Astrocyte (in vitro differentiated cells and primary cell): Measurements from ENCODE around the gene FAT4. TPM values are rescaled to one million over a fixed set of nuclear protein-coding genes. Genes with fewer than 3 reads are reported as not detected.

Source experiments
- DNase-seq: peaks from one replicate; pipeline ENCODE4 v3.0.0-alpha.2; 2010; ENCODE audit warnings: low read depth
- FAIRE-seq: peaks from 2 replicates; lab custom pipeline; 2011; peaks lifted over from hg19 to GRCh38; lab: Jason Lieb, UNC
- H2AFZ ChIP-seq: 2 replicates; pipeline ENCODE4 v1.6.0; 2012; ENCODE audit warnings: low read depth, low read length, inconsistent platforms
- H3K27ac ChIP-seq: 2 replicates; pipeline ENCODE4 v1.5.1; 2011; ENCODE audit warnings: low read depth, low read length, inconsistent platforms
- H3K27me3 ChIP-seq: 2 replicates; pipeline ENCODE4 v1.6.0; 2011; ENCODE audit warnings: low read length, inconsistent platforms; ENCODE audit not compliant: insufficient read depth
- H3K36me3 ChIP-seq: 2 replicates; pipeline ENCODE4 v1.5.1; 2011; ENCODE audit warnings: low read length, inconsistent platforms; ENCODE audit not compliant: insufficient read depth
- H3K4me1 ChIP-seq: 2 replicates; pipeline ENCODE4 v1.5.1; 2011; ENCODE audit warnings: low read length, inconsistent platforms; ENCODE audit not compliant: insufficient read depth
- H3K4me2 ChIP-seq: 2 replicates; pipeline ENCODE4 v1.6.0; 2012; ENCODE audit warnings: low read length, inconsistent platforms
- H3K4me3 ChIP-seq: 2 replicates; pipeline ENCODE4 v1.5.1; 2011; ENCODE audit warnings: low read depth, mild to moderate bottlenecking, low read length, inconsistent platforms; ENCODE audit not compliant: insufficient read depth
- H3K79me2 ChIP-seq: 2 replicates; pipeline ENCODE4 v1.6.0; 2012; ENCODE audit warnings: mild to moderate bottlenecking, low read length, inconsistent platforms; ENCODE audit not compliant: insufficient read depth
- H3K9ac ChIP-seq: 2 replicates; pipeline ENCODE4 v1.6.0; 2012; ENCODE audit warnings: mild to moderate bottlenecking, low read length, inconsistent platforms
- H3K9me3 ChIP-seq: 2 replicates; pipeline ENCODE4 v1.5.1; 2012; ENCODE audit warnings: low read depth, mild to moderate bottlenecking, low read length, inconsistent platforms; ENCODE audit not compliant: insufficient read depth
- H4K20me1 ChIP-seq: 2 replicates; pipeline ENCODE4 v1.6.0; 2012; ENCODE audit warnings: low read length, inconsistent platforms; ENCODE audit not compliant: insufficient read depth
- H3K27ac Mint-ChIP-seq: one replicate; pipeline ENCODE4 v1.8.0; 2021; ENCODE audit warnings: mild to moderate bottlenecking, mixed read lengths; ENCODE audit not compliant: unreplicated experiment
- H3K27me3 Mint-ChIP-seq: one replicate; pipeline ENCODE4 v1.8.0; 2021; ENCODE audit warnings: low read depth, mixed read lengths; ENCODE audit not compliant: unreplicated experiment
- H3K36me3 Mint-ChIP-seq: one replicate; pipeline ENCODE4 v1.8.0; 2021; ENCODE audit warnings: low read depth, mixed read lengths; ENCODE audit not compliant: unreplicated experiment
- H3K4me1 Mint-ChIP-seq: one replicate; pipeline ENCODE4 v1.8.0; 2021; ENCODE audit warnings: low read depth, mixed read lengths; ENCODE audit not compliant: unreplicated experiment
- H3K4me3 Mint-ChIP-seq: one replicate; pipeline ENCODE4 v1.8.0; 2021; ENCODE audit warnings: mild to moderate bottlenecking, moderate library complexity, mixed read lengths; ENCODE audit not compliant: unreplicated experiment
- H3K9me3 Mint-ChIP-seq: one replicate; pipeline ENCODE4 v1.8.0; 2021; ENCODE audit warnings: mild to moderate bottlenecking, mixed read lengths; ENCODE audit not compliant: unreplicated experiment
- CTCF ChIP-seq: IDR thresholded peaks from 2 replicates; pipeline ENCODE4 v1.5.1; 2011; ENCODE audit warnings: low read depth, mild to moderate bottlenecking, inconsistent platforms, low read length, moderate library complexity; ENCODE audit not compliant: insufficient read depth
- EZH2 ChIP-seq: IDR thresholded peaks from 2 replicates; pipeline ENCODE4 v1.6.1; 2012; ENCODE audit warnings: mild to moderate bottlenecking, low read length, inconsistent platforms; ENCODE audit not compliant: insufficient read depth
- total RNA-seq: library from RNA; stranded (reverse); gene quantifications from 2 replicates; pipeline ENCODE4 v1.2.1, GENCODE V29; 2021

FAT4 gene
- total RNA-seq, 1 donor from 2014 or later: 7.4 TPM

GRCh38 chr4:125334926-125335325 is 20.2 kb downstream of the FAT4 start:
- Histone ChIP-seq H2AFZ (no peak overlapping the region), H3K9ac (no peak overlapping the region), H3K4me3 (no peak overlapping the region), H3K79me2 (no peaks in the 10 kb centered on the region), H3K36me3 (no peaks in the 10 kb centered on the region), H3K27me3 (no peaks in the 10 kb centered on the region), H3K9me3 (no peaks in the 10 kb centered on the region), H4K20me1 (no peaks in the 10 kb centered on the region), H3K4me1 (no peaks in the 10 kb centered on the region), H3K27ac (no peak overlapping the region), H3K4me2 (no peak overlapping the region)
- H3K27ac Mint-ChIP-seq: no peak overlapping the region
- no peak for FAIRE-seq
- H3K27me3 Mint-ChIP-seq: no peaks in the 10 kb centered on the region
- no peaks in the 10 kb centered on the region for H3K9me3 Mint-ChIP-seq
- no peaks in the 10 kb centered on the region for H3K4me1 Mint-ChIP-seq
- no peaks in the 10 kb centered on the region for H3K36me3 Mint-ChIP-seq
- no peak overlapping the region for H3K4me3 Mint-ChIP-seq
- TF ChIP-seq EZH2 (no peak), CTCF (no peak)
- DNase-seq: no peak

GRCh38 chr4:125338814-125339213 is 24.1 kb downstream of the FAT4 start:
- DNase-seq (no peak), FAIRE-seq (no peak)
- H3K9me3 Mint-ChIP-seq: no peaks in the 10 kb centered on the region
- Histone ChIP-seq H3K27me3 (no peaks in the 10 kb centered on the region), H3K4me2 (no peak overlapping the region), H3K9ac (no peak overlapping the region), H3K9me3 (no peaks in the 10 kb centered on the region), H3K27ac (no peak overlapping the region), H3K36me3 (no peaks in the 10 kb centered on the region), H3K4me3 (no peak overlapping the region), H3K4me1 (no peaks in the 10 kb centered on the region), H2AFZ (no peak overlapping the region), H3K79me2 (no peaks in the 10 kb centered on the region), H4K20me1 (no peaks in the 10 kb centered on the region)
- no peak overlapping the region for H3K27ac Mint-ChIP-seq
- no peak overlapping the region for H3K4me3 Mint-ChIP-seq
- H3K36me3 Mint-ChIP-seq: no peaks in the 10 kb centered on the region
- TF ChIP-seq CTCF (no peak), EZH2 (no peak)
- no peaks in the 10 kb centered on the region for H3K4me1 Mint-ChIP-seq
- no peaks in the 10 kb centered on the region for H3K27me3 Mint-ChIP-seq

- H3K27ac Mint-ChIP-seq: no peak overlapping the region
- no peaks in the 10 kb centered on the region for H3K9me3 Mint-ChIP-seq
- no peak overlapping the region for H3K27ac ChIP-seq
- TF ChIP-seq EZH2 (no peak), CTCF (no peak)
- no peaks in the 10 kb centered on the region for H3K4me1 ChIP-seq
- H3K4me3 Mint-ChIP-seq: no peak overlapping the region
- FAIRE-seq (no peak), DNase-seq (no peak)
- H2AFZ ChIP-seq: no peak overlapping the region
- no peaks in the 10 kb centered on the region for H3K36me3 Mint-ChIP-seq
- no peak overlapping the region for H3K9ac ChIP-seq
- no peaks in the 10 kb centered on the region for H3K27me3 Mint-ChIP-seq
- no peaks in the 10 kb centered on the region for H4K20me1 ChIP-seq
- no peaks in the 10 kb centered on the region for H3K9me3 ChIP-seq
- no peaks in the 10 kb centered on the region for H3K27me3 ChIP-seq
- no peak overlapping the region for H3K4me2 ChIP-seq
- no peak overlapping the region for H3K4me3 ChIP-seq
- H3K79me2 ChIP-seq: no peaks in the 10 kb centered on the region
- H3K4me1 Mint-ChIP-seq: no peaks in the 10 kb centered on the region
- no peaks in the 10 kb centered on the region for H3K36me3 ChIP-seq
Measured at GRCh38 chr4:125344198-125344597, 29.4 kb downstream of the FAT4 start.
